Measurements from ENCODE around the gene ARNT2.

The ARNT2 gene

GRCh38 chr15:80433836-80434235 lies 29.7 kb downstream of the ARNT2 start:
- TF ChIP-seq CTCF (IDR thresholded peaks at IDR 0.05; ENCODE audit: low read depth, low read length): no peak
- H3K4me3 ChIP-seq (ENCODE audit: low read depth, low read length): no peak overlapping the region

- no peak for TF ChIP-seq CTCF (IDR thresholded peaks at IDR 0.05; ENCODE audit: low read depth, low read length)
- no peak overlapping the region for H3K4me3 ChIP-seq (ENCODE audit: low read depth, low read length)
Measured at GRCh38 chr15:80434926-80435720, 30.9 kb downstream of the ARNT2 start.

GRCh38 chr15:80436511-80437307 lies 32.5 kb downstream of the ARNT2 start:
- no peak overlapping the region for H3K4me3 ChIP-seq (ENCODE audit: low read depth, low read length)
- TF ChIP-seq CTCF (IDR thresholded peaks at IDR 0.05; ENCODE audit: low read depth, low read length): no peak

GRCh38 chr15:80437334-80437891 lies 33.2 kb downstream of the ARNT2 start:
- H3K4me3 ChIP-seq (ENCODE audit: low read depth, low read length): no peak overlapping the region
- no peak for TF ChIP-seq CTCF (IDR thresholded peaks at IDR 0.05; ENCODE audit: low read depth, low read length)

GRCh38 chr15:80439140-80439539 lies 35.0 kb downstream of the ARNT2 start:
- no peak for TF ChIP-seq CTCF (IDR thresholded peaks at IDR 0.05; ENCODE audit: low read depth, low read length)

GRCh38 chr15:80440024-80440423 lies 35.8 kb downstream of the ARNT2 start:
- H3K4me3 ChIP-seq (ENCODE audit: low read depth, low read length): no peak overlapping the region
- no peak for TF ChIP-seq CTCF (IDR thresholded peaks at IDR 0.05; ENCODE audit: low read depth, low read length)

More at GRCh38 chr15:80439140-80439539, 35.0 kb downstream of the ARNT2 start:
- no peak overlapping the region for H3K4me3 ChIP-seq (ENCODE audit: low read depth, low read length)

GRCh38 chr15:80441041-80441440 lies 36.9 kb downstream of the ARNT2 start:
- no peak for TF ChIP-seq CTCF (IDR thresholded peaks at IDR 0.05; ENCODE audit: low read depth, low read length)
- H3K4me3 ChIP-seq (ENCODE audit: low read depth, low read length): no peak overlapping the region
